PC-3 (cell line): Measurements from ENCODE around the gene ABCC5.

ENCODE experiments used
- EZH2 ChIP-seq: fragments of 300-600 bp; sonication (generic); IDR thresholded peaks from one replicate; pipeline ENCODE4 v1.6.1; 2017; ENCODE audit warnings: antibody characterized with exemption, mild to moderate bottlenecking, low read length; ENCODE audit not compliant: unreplicated experiment
- EZH2phosphoT487 ChIP-seq: fragments of 300-600 bp; sonication (generic); IDR thresholded peaks from 2 replicates; pipeline ENCODE4 v1.6.1; 2018; ENCODE audit warnings: mild to moderate bottlenecking, antibody characterized with exemption, low read length, borderline replicate concordance
- TF ChIP-seq, protein P1 (sequence below): fragments of 300-600 bp; sonication (generic); conservative IDR thresholded peaks from 2 replicates; pipeline ENCODE4 v1.5.1; 2017; ENCODE audit warnings: antibody characterized with exemption, low read depth, mild to moderate bottlenecking, low read length

- TF ChIP-seq, protein P1, sequence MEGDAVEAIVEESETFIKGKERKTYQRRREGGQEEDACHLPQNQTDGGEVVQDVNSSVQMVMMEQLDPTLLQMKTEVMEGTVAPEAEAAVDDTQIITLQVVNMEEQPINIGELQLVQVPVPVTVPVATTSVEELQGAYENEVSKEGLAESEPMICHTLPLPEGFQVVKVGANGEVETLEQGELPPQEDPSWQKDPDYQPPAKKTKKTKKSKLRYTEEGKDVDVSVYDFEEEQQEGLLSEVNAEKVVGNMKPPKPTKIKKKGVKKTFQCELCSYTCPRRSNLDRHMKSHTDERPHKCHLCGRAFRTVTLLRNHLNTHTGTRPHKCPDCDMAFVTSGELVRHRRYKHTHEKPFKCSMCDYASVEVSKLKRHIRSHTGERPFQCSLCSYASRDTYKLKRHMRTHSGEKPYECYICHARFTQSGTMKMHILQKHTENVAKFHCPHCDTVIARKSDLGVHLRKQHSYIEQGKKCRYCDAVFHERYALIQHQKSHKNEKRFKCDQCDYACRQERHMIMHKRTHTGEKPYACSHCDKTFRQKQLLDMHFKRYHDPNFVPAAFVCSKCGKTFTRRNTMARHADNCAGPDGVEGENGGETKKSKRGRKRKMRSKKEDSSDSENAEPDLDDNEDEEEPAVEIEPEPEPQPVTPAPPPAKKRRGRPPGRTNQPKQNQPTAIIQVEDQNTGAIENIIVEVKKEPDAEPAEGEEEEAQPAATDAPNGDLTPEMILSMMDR, result no peak
- TF ChIP-seq EZH2phosphoT487, result no peak
- TF ChIP-seq EZH2, result no peak
Observed at GRCh38 chr3:183875411-183875810, 142.3 kb downstream of the ABCC5 start.
